ENCODE measurements around the gene CYP4F22.
"Not testable (repeated sequence)": the region's sequence is repeated elsewhere in the genome, so short reads cannot be mapped to it uniquely, and the experiment has no call there.

Gene CYP4F22

DNA sequence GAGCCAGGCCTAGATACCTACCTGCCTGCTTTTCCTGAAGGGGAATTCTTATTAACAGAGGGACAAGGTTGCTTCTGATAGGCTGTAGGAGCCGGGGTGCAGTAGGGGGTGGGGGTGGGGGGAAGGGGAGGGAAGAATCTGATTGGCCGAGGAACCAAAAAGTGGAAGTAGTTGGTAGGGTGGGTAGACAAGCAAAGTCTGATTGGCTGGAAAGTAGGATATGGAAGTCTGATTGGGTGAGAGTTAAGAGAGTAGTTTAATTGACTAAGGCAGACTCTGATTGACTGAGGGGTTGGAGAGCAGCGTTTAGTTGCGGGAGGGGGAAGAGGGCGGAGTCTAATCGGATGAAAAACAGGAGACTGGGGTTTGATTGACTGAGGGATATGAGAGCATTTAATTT lies 9.4 kb upstream of the CYP4F22 start:
- TF ChIP-seq, protein P1, sequence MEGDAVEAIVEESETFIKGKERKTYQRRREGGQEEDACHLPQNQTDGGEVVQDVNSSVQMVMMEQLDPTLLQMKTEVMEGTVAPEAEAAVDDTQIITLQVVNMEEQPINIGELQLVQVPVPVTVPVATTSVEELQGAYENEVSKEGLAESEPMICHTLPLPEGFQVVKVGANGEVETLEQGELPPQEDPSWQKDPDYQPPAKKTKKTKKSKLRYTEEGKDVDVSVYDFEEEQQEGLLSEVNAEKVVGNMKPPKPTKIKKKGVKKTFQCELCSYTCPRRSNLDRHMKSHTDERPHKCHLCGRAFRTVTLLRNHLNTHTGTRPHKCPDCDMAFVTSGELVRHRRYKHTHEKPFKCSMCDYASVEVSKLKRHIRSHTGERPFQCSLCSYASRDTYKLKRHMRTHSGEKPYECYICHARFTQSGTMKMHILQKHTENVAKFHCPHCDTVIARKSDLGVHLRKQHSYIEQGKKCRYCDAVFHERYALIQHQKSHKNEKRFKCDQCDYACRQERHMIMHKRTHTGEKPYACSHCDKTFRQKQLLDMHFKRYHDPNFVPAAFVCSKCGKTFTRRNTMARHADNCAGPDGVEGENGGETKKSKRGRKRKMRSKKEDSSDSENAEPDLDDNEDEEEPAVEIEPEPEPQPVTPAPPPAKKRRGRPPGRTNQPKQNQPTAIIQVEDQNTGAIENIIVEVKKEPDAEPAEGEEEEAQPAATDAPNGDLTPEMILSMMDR (IDR thresholded peaks at IDR 0.05; ENCODE audit: control insufficient read depth, extremely low read depth, insufficient read depth): no peak
- no peak overlapping the region for H3K4me3 ChIP-seq (ENCODE audit: low read depth, low read length)
- DNase-seq (ENCODE audit: low read depth): no peak

DNA sequence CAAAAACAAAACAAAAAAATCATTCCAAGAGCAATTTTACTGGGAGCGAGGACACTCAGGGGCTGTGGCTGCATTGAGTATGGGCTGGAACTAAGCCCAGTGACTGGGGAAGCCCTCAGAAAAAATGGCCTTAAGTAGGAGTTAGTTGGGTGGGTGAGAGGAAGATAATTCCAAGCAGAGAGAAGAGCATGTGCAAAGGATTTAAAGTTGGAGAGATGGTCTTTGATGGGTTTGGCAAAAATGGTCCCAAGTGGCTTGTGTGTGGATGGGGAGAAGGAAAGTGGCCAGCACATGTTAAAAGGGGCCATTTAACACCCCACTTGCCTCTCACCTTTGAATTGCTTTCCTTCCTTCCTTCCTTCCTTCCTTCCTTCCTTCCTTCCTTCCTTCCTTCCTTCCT lies 6.7 kb upstream of the CYP4F22 start:
- no peak for DNase-seq (ENCODE audit: low read depth)
- H3K4me3 ChIP-seq (ENCODE audit: low read depth, low read length): no peak overlapping the region
- TF ChIP-seq, protein P1 (IDR thresholded peaks at IDR 0.05; ENCODE audit: control insufficient read depth, extremely low read depth, insufficient read depth): no peak

DNA sequence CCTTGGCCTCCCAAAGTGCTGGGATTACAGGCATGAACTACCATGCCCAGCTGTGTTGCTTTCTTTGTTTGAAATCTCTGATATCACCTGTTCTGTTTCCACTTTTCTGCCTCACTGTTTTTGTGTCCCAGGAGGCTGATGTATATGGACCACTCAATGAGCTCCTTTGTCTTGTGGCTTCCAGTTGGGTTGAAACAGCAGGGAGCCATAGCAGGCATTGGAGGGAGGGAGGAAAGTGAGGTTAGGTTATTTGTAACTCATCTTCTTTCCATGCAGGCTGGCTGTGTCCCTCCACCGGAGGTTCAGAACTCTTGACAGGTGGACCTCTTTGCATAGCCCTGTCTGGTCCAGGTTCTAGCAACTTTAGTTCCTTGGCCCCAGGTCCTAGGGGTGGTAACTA lies 6.1 kb upstream of the CYP4F22 start:
- TF ChIP-seq, protein P1 (IDR thresholded peaks at IDR 0.05; ENCODE audit: control insufficient read depth, extremely low read depth, insufficient read depth): no peak
- DNase-seq (ENCODE audit: low read depth): no peak

DNA sequence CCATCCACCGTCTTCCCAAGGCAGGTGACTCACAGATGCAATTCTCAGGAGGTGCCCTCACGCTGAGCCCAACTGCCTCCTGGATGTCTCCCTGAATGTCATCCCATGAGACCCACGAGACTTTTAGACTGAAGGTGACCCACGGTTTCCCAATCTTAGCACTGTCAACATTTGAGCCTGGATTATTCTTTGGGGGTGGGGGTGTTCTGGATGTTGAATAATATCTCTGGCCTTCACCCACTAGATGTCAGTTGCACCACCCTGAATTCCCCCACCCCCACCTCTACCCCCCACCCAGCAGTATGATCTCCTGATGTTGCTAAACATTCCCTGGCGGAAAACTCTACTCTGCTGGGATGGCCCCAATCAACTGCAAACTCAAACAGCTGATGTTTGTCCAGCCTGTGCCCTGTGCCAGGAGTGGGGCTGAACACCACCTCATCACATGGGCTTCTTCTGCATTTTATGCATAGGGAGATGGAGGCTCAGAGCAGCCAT lies 2.2 kb upstream of the CYP4F22 start:
- TF ChIP-seq, protein P1 (IDR thresholded peaks at IDR 0.05; ENCODE audit: control insufficient read depth, extremely low read depth, insufficient read depth): no peak

More for the DNA sequence above, 6.1 kb upstream of the CYP4F22 start:
- no peak overlapping the region for H3K4me3 ChIP-seq (ENCODE audit: low read depth, low read length)

DNA sequence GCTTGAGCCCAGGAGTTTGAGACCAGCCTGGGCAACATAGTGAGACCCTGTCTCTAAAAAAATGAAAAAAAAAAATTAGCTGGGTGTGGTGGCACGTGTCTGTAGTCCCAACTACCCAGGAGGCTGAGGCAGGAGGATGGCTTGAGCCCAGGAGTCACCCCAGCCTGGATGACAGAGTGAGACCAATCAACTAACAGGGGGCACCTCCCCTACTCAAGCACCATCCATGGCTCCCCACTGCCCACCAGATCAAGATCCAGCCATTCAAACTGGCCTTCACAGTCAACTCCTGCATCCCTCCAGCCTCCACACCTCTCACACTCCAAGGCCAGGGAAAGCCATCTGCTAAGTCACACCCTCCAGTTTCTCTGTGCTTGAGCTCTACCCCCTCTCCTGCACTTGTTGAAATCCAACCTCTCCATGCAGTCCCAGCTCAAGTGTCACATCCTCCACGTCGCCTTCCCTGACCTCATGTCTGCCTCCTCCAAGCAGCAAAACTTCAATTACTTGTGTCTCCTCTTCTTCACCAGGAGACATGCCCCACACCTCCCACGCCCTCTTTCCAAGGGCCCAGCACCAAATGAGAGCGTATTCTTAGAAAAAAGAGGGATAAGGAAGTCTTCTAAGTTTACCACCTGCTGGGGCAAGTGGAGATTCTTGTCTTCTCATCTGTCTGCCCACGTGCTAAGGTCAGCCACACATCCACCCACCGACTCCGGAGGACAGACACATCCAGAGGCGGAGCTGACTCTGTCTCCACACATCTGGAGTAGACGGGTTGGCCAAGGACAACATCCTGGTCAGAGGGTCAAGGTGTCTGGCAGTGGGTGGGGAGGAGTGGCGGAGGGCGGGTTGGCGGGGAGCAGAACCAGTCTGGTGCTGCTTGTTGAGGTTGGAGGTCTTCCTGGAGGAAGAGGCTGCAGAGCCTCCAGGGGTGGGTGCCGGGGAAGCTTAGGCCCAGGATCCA lies 974 bp upstream of the CYP4F22 start:
- no peak for DNase-seq (ENCODE audit: low read depth)
- no peak overlapping the region for H3K4me3 ChIP-seq (ENCODE audit: low read depth, low read length)
- TF ChIP-seq, protein P1 (IDR thresholded peaks at IDR 0.05; ENCODE audit: control insufficient read depth, extremely low read depth, insufficient read depth): no peak

More for the DNA sequence above, 2.2 kb upstream of the CYP4F22 start:
- no peak for DNase-seq (ENCODE audit: low read depth)
- no peak overlapping the region for H3K4me3 ChIP-seq (ENCODE audit: low read depth, low read length)

DNA sequence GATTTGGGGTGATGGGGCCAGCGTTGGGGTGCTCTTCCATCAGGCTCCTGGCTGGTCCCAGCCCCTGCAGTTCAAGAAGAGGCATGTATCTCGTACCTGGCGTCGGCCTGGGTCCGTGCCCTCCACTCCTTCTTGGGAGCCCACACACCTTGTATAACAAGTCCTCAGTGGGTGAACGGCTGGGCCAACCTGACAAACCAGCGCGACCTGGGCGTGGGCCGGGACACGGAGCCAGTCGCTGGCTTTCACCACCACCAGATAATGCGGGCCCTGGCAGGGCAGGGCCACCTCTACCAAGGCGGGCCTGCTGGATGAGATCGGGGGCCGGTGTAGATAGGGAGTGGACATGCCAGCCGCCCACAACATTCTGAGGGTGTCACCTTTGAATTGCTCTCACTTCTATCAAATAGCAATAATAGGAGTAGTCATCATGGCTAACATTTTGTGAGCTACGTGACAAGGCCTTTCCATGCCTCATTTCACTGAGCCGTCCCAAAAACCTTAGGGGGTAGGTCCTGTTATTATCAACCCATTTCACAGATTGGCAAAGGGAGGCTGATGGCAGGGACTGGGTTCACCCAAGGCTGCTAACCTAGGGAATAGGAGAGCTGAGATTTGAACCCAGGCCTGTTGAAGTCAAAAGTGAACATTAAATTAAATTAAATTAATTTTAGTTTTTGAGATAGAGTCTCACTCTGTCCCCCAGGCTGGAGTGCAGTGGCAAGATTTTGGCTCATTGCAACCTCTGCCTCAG lies 3.5 kb downstream of the CYP4F22 start:
- H3K4me3 ChIP-seq (ENCODE audit: low read depth, low read length): no peak overlapping the region
- TF ChIP-seq, protein P1 (IDR thresholded peaks at IDR 0.05; ENCODE audit: control insufficient read depth, extremely low read depth, insufficient read depth): no peak
- DNase-seq (ENCODE audit: low read depth): no peak

DNA sequence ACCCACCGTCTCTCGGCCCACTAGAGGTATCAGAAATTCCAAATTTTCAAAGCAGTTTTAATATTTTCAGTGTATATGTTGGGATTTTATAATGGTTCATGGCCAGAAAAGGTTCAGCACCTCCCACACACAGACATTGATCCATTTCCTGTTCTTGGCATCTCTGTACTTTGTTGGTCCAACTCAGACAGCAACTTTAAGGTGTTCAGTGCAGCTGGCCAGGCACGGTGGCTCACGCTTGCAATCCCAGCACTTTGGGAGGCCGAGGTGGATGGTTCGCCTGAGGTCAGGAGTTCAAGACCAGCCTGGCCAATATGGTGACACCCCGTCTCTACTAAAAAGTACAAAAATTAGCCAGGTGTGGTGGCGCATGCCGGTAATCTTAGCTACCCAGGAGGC lies 6.9 kb downstream of the CYP4F22 start:
- H3K4me3 ChIP-seq (ENCODE audit: low read depth, low read length); DNase-seq (ENCODE audit: low read depth): not testable (repeated sequence)

Data from LNCaP clone FGC (cell line).